H1 (cell line): ENCODE results near the gene ATG5. TPM values are rescaled to one million over a fixed set of nuclear protein-coding genes. Genes with fewer than 3 reads are reported as not detected.

Experiments
- CTCF ChIA-PET: fragments of 300-600 bp; sonication (Branson Sonifier 250); formaldehyde crosslinking; loops from one replicate; lab custom pipeline; 2021; ENCODE audit not compliant: partially characterized antibody; lab: Charles Lee
- POLR2A ChIA-PET: fragments of 300-600 bp; sonication (Branson Sonifier 250); formaldehyde crosslinking; loops from one replicate; lab custom pipeline; 2021; ENCODE audit warnings: inconsistent platforms; ENCODE audit not compliant: partially characterized antibody; lab: Charles Lee
- DNase-seq, 2 experiments: peaks; one replicate each; pipeline versions ENCODE4 v3.0.0 to v3.0.0-alpha.2; 2010 to 2022; ENCODE audit warnings: low spot score in 2 of 2, low read depth in 1 of 2, mixed read lengths in 1 of 2
- FAIRE-seq: peaks from 2 replicates; lab custom pipeline; 2011; peaks lifted over from hg19 to GRCh38; lab: Jason Lieb, UNC
- H2AFZ ChIP-seq: 2 replicates; pipeline ENCODE4 v1.8.1; 2012; ENCODE audit warnings: low read length, inconsistent platforms
- H2AK5ac ChIP-seq: 2 replicates; pipeline ENCODE4 v1.6.1; 2013; ENCODE audit warnings: low read depth, low read length
- H2BK120ac ChIP-seq: replicated peaks from 2 replicates; pipeline ENCODE3; 2013; ENCODE audit warnings: low read depth, low read length, inconsistent platforms
- H2BK12ac ChIP-seq: 2 replicates; pipeline ENCODE4 v1.6.1; 2013; ENCODE audit warnings: low read depth, low read length
- H2BK15ac ChIP-seq: 2 replicates; pipeline ENCODE4 v1.6.1; 2013; ENCODE audit warnings: low read length
- H2BK20ac ChIP-seq: 2 replicates; pipeline ENCODE4 v1.6.1; 2013; ENCODE audit warnings: low read length
- H2BK5ac ChIP-seq: 2 replicates; pipeline ENCODE4 v1.6.1; 2013; ENCODE audit warnings: low read depth, low read length
- H3K14ac ChIP-seq: 2 replicates; pipeline ENCODE4 v1.6.1; 2013; ENCODE audit warnings: inconsistent platforms; ENCODE audit not compliant: insufficient read length
- H3K18ac ChIP-seq: 2 replicates; pipeline ENCODE4 v1.6.1; 2013; ENCODE audit warnings: low read length; ENCODE audit errors: extremely low read depth
- H3K23ac ChIP-seq: 2 replicates; pipeline ENCODE4 v1.6.1; 2013; ENCODE audit warnings: inconsistent platforms; ENCODE audit not compliant: insufficient read length
- H3K23me2 ChIP-seq: 2 replicates; pipeline ENCODE4 v1.6.1; 2013; ENCODE audit warnings: low read depth, low read length
- H3K27ac ChIP-seq: 2 replicates; pipeline ENCODE4 v1.6.1; 2011; ENCODE audit warnings: low read depth, low read length, inconsistent platforms
- H3K27me3 ChIP-seq, 4 experiments: replicated peaks in 1 of 4; 1 replicate in 1 of 4; 2 replicates in 3 of 4; pipeline versions ENCODE4 v1.6.1 to v1.8.1; 2011 to 2013; ENCODE audit warnings: low read length in 3 of 4, mild to moderate bottlenecking in 3 of 4, inconsistent platforms in 2 of 4, mixed read lengths in 2 of 4, moderate library complexity in 1 of 4; ENCODE audit not compliant: control insufficient read depth in 3 of 4, insufficient read depth in 3 of 4; ENCODE audit errors: extremely low read depth in 1 of 4
- H3K36me3 ChIP-seq, 4 experiments: 2 replicates each; pipeline versions ENCODE4 v1.6.1 to v1.8.1; 2011 to 2013; ENCODE audit warnings: mild to moderate bottlenecking in 4 of 4, low read length in 3 of 4, moderate library complexity in 2 of 4, control low read depth in 1 of 4, inconsistent platforms in 1 of 4; ENCODE audit not compliant: insufficient read depth in 4 of 4, control insufficient read depth in 2 of 4
- H3K4ac ChIP-seq: replicated peaks from 2 replicates; pipeline ENCODE3; 2013; ENCODE audit warnings: low read length, low read depth, mixed read lengths, inconsistent platforms; ENCODE audit not compliant: insufficient read length
- H3K4me1 ChIP-seq, 4 experiments: replicated peaks in 1 of 4; 1 replicate in 1 of 4; 2 replicates in 3 of 4; pipeline versions ENCODE4 v1.6.1 to v1.8.1; 2011 to 2013; ENCODE audit warnings: low read length in 3 of 4, inconsistent platforms in 2 of 4, mixed read lengths in 1 of 4; ENCODE audit not compliant: insufficient read depth in 4 of 4, control insufficient read depth in 3 of 4
- H3K4me2 ChIP-seq, 2 experiments: 2 replicates each; pipeline versions ENCODE4 v1.6.1 to v1.8.1; 2011 to 2013; ENCODE audit warnings: low read depth in 2 of 2, low read length in 2 of 2, control low read depth in 1 of 2, inconsistent platforms in 1 of 2, mild to moderate bottlenecking in 1 of 2; ENCODE audit not compliant: insufficient read depth in 1 of 2
- H3K4me3 ChIP-seq, 4 experiments: fragments of 200-600, 300-600 bp in 1 of 4; sonication (generic), shearing (Covaris generic), sonication (Bioruptor Twin) in 1 of 4; 2 replicates each; pipeline versions ENCODE4 v1.5.1 to v1.8.1; 2011 to 2016; ENCODE audit warnings: low read length in 4 of 4, low read depth in 3 of 4, control low read depth in 2 of 4, inconsistent platforms in 2 of 4, mild to moderate bottlenecking in 2 of 4, mixed read lengths in 1 of 4, moderate library complexity in 1 of 4; ENCODE audit not compliant: insufficient read depth in 2 of 4; ENCODE audit errors: extremely low read depth in 1 of 4
- H3K56ac ChIP-seq: replicated peaks from 2 replicates; pipeline ENCODE3; 2013; ENCODE audit warnings: low read depth, mild to moderate bottlenecking, mixed read lengths, low read length, inconsistent platforms; ENCODE audit not compliant: insufficient read length
- H3K79me1 ChIP-seq: 2 replicates; pipeline ENCODE4 v1.6.1; 2013; ENCODE audit warnings: low read depth, low read length, control low read depth
- H3K79me2 ChIP-seq, 2 experiments: 2 replicates each; pipeline versions ENCODE4 v1.6.1 to v1.8.1; 2012 to 2013; ENCODE audit warnings: low read length in 2 of 2, mild to moderate bottlenecking in 2 of 2, inconsistent platforms in 1 of 2; ENCODE audit not compliant: insufficient read depth in 2 of 2, control insufficient read depth in 1 of 2
- H3K9ac ChIP-seq, 4 experiments: replicated peaks in 1 of 4; 1 replicate in 1 of 4; 2 replicates in 3 of 4; pipeline versions ENCODE4 v1.6.1 to v1.8.1; 2011 to 2013; ENCODE audit warnings: low read depth in 3 of 4, low read length in 3 of 4, control low read depth in 2 of 4, mild to moderate bottlenecking in 2 of 4, moderate library complexity in 2 of 4, inconsistent platforms in 1 of 4; ENCODE audit errors: extremely low read depth in 1 of 4
- H3K9me3 ChIP-seq, 2 experiments: 2 replicates each; pipeline versions ENCODE4 v1.6.1 to v1.8.1; 2012 to 2013; ENCODE audit warnings: mild to moderate bottlenecking in 2 of 2, moderate library complexity in 2 of 2, control low read depth in 1 of 2, inconsistent platforms in 1 of 2, low read depth in 1 of 2, low read length in 1 of 2, mixed read lengths in 1 of 2; ENCODE audit not compliant: insufficient read depth in 2 of 2
- H4K20me1 ChIP-seq, 2 experiments: replicated peaks in 1 of 2; 2 replicates each; pipeline versions ENCODE3 to v1.8.1; 2011 to 2013; ENCODE audit warnings: inconsistent platforms in 2 of 2, low read length in 2 of 2, mild to moderate bottlenecking in 1 of 2; ENCODE audit not compliant: insufficient read depth in 2 of 2, control insufficient read depth in 1 of 2
- H4K5ac ChIP-seq: 2 replicates; pipeline ENCODE4 v1.6.1; 2013; ENCODE audit warnings: low read length, low read depth, mixed read lengths, inconsistent platforms; ENCODE audit not compliant: insufficient read length
- H4K8ac ChIP-seq: 2 replicates; pipeline ENCODE4 v1.8.0; 2013; ENCODE audit warnings: mild to moderate bottlenecking, moderate library complexity, low read length, inconsistent platforms; ENCODE audit not compliant: insufficient read depth; ENCODE audit errors: extremely low read depth
- H4K91ac ChIP-seq: replicated peaks from 2 replicates; pipeline ENCODE3; 2013; ENCODE audit warnings: low read length, mixed read lengths, inconsistent platforms; ENCODE audit not compliant: insufficient read length
- ASH2L ChIP-seq: fragments of 200-600, 300-600 bp; sonication (generic); IDR thresholded peaks from one replicate; pipeline ENCODE4 v1.7.1; 2017; ENCODE audit warnings: low read length
- BCL11A ChIP-seq, 2 experiments: IDR thresholded peaks; one replicate each; pipeline ENCODE4 v1.6.1; 2011; ENCODE audit warnings: low read depth in 2 of 2, low read length in 2 of 2, mild to moderate bottlenecking in 2 of 2
- BRCA1 ChIP-seq: IDR thresholded peaks from 2 replicates; pipeline ENCODE4 v1.6.1; 2012; ENCODE audit warnings: low read depth, low read length, improper control_type of control experiment
- CREB1 ChIP-seq: IDR thresholded peaks from 2 replicates; pipeline ENCODE4 v1.6.1; 2012; ENCODE audit warnings: inconsistent platforms
- CTBP2 ChIP-seq: IDR thresholded peaks from 2 replicates; pipeline ENCODE4 v1.7.0; 2011; ENCODE audit warnings: borderline replicate concordance, mild to moderate bottlenecking, moderate library complexity, mixed read lengths, low read length; ENCODE audit not compliant: insufficient read depth, insufficient read length
- EP300 ChIP-seq, 2 experiments: IDR thresholded peaks; 1 replicate in 1 of 2; 2 replicates in 1 of 2; pipeline ENCODE4 v1.6.1; 2011 to 2012; ENCODE audit warnings: low read depth in 2 of 2, low read length in 2 of 2, mild to moderate bottlenecking in 2 of 2, borderline replicate concordance in 1 of 2, inconsistent platforms in 1 of 2, moderate library complexity in 1 of 2
- FOSL1 ChIP-seq: IDR thresholded peaks from 2 replicates; pipeline ENCODE4 v1.6.1; 2011; ENCODE audit warnings: mild to moderate bottlenecking, low read depth, low read length, moderate library complexity; ENCODE audit not compliant: insufficient read depth
- KDM4A ChIP-seq: IDR thresholded peaks from one replicate; pipeline ENCODE4 v1.7.1; 2012; ENCODE audit warnings: low read depth, mild to moderate bottlenecking, moderate library complexity, low read length, inconsistent platforms; ENCODE audit not compliant: severe bottlenecking
- NRF1 ChIP-seq: IDR thresholded peaks from 2 replicates; pipeline ENCODE4 v1.6.1; 2011; ENCODE audit warnings: mild to moderate bottlenecking, low read depth, low read length, improper control_type of control experiment
- PHF8 ChIP-seq: fragments of 200-600 bp; sonication (generic); conservative IDR thresholded peaks from 2 replicates; pipeline ENCODE4 v1.7.1; 2012; ENCODE audit warnings: low read depth, mild to moderate bottlenecking, inconsistent platforms, low read length, moderate library complexity
- SAP30 ChIP-seq: fragments of 300-600 bp; sonication (generic); IDR thresholded peaks from 2 replicates; pipeline ENCODE4 v1.7.1; 2012; ENCODE audit warnings: low read length, moderate library complexity, mild to moderate bottlenecking, inconsistent platforms; ENCODE audit not compliant: insufficient read depth, insufficient replicate concordance
- SIRT6 ChIP-seq: IDR thresholded peaks from one replicate; pipeline ENCODE4 v1.7.1; 2012; ENCODE audit warnings: low read length, inconsistent platforms
- SP1 ChIP-seq: IDR thresholded peaks from 2 replicates; pipeline ENCODE4 v1.6.1; 2011; ENCODE audit warnings: low read depth, low read length
- TBP ChIP-seq: IDR thresholded peaks from 2 replicates; pipeline ENCODE4 v1.6.1; 2011; ENCODE audit warnings: low read depth, low read length, improper control_type of control experiment
- YY1 ChIP-seq: IDR thresholded peaks from 2 replicates; pipeline ENCODE4 v1.6.1; 2011; ENCODE audit warnings: low read depth, mild to moderate bottlenecking, low read length
- WGBS, 2 experiments: shearing (Covaris generic) in 1 of 2; methylation state at CpG; one replicate each; pipeline versions ENCODE4 v1.1.6 to v1.1.7; 2013 to 2015; ENCODE audit warnings: low lambda C conversion rate in 2 of 2, mixed read lengths in 2 of 2, inconsistent platforms in 1 of 2, low coverage in 1 of 2, missing lambda C conversion rate in 1 of 2; ENCODE audit not compliant: insufficient replicate concordance in 2 of 2, insufficient coverage in 1 of 2, insufficient read length in 1 of 2; ENCODE audit errors: extremely low coverage in 1 of 2, missing lambda C conversion rate in 1 of 2; 5-methylcytosine and 5-hydroxymethylcytosine counted together
- polyA plus RNA-seq, 7 experiments: library from polyadenylated mRNA; depleted of rRNA in 3 of 7; stranded (reverse) in 5 of 7; unstranded in 2 of 7; fragments of >200 nt in 5 of 7; fragments of 200-250 nt in 2 of 7; gene quantifications; 1 replicate in 5 of 7; 2 replicates in 1 of 7; 4 replicates in 1 of 7; pipeline versions ENCODE4 v1.2.1 to v1.2.3, GENCODE V29; 2011 to 2013; ENCODE audit warnings: missing spikeins in 2 of 7, mixed read lengths in 2 of 7
- total RNA-seq: library from RNA; stranded (reverse); fragmentation: NEBNext Ultra II Directional; extraction: Animal tissue kit (Norgen Biotek cat#: 25700); gene quantifications from 2 replicates; pipeline ENCODE4 v1.2.1, GENCODE V29; 2021

The ATG5 gene
- total and polyA plus RNA-seq, 2 of the 8 experiments (the other 6 are each of a cell fraction or from before 2014, with no cell fraction given) = 18.2 to 39.0 TPM

DNA sequence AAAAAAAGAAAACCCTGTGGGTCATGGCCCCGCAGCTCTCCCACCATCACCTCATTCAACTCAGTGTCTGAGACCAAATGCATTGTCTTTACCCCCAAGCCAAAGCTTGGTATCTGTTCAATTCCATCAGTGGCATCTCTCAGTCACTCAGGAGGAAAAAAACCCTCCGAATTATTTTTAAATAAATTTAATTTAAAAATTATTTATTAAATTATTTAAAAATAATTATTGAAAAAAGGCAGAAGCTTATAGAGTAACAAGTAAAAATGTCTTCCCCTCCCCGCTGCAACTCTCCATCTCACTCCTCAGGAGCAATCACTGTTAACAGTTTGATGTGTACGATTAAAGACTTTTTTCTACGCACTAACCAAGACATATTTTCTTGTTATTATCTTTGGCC is 188.7 kb downstream of the ATG5 start:
- ChIA-PET POLR2A (interaction anchor here (1.2 kb wide), 1 partner anchor 30 kb away, joined by 3 read pairs; no protein-coding TSS in a partner anchor), CTCF (interaction anchor here (1.2 kb wide), 1 partner anchor 10 kb away, joined by 3 read pairs; no protein-coding TSS in a partner anchor)
- Histone ChIP-seq H3K56ac (no peak overlapping the region), H2AFZ (no peak overlapping the region), H3K4me2 (no peak overlapping the region), H2AK5ac (no peak overlapping the region), H2BK120ac (no peak overlapping the region), H3K14ac (no peak overlapping the region), H4K8ac (no peak overlapping the region), H3K79me2 (no peaks in the 10 kb centered on the region), H3K4ac (no peak overlapping the region), H3K23me2 (no peaks in the 10 kb centered on the region), H3K79me1 (no peaks in the 10 kb centered on the region), H3K27ac (no peak overlapping the region), H2BK15ac (no peak overlapping the region), H4K20me1 (no peaks in the 10 kb centered on the region), H2BK12ac (no peak overlapping the region), H3K4me1 (peaks cover 0 to 3% (median 0%) of the 10 kb centered on the region in 4 experiments; a peak in 1 of 7 replicates), H3K4me3 (no peak overlapping the region), H3K9ac (no peak overlapping the region), H2BK5ac (no peak overlapping the region), H3K9me3 (no peaks in the 10 kb centered on the region), H4K5ac (no peak overlapping the region), H3K36me3 (no peaks in the 10 kb centered on the region), H2BK20ac (no peak overlapping the region), H4K91ac (no peak overlapping the region), H3K18ac (no peak overlapping the region), H3K23ac (no peak overlapping the region), H3K27me3 (peaks cover 0 to 1% (median 0%) of the 10 kb centered on the region in 4 experiments; a peak in 1 of 7 replicates)
- DNase-seq (no peak), FAIRE-seq (no peak)
- 96% methylated on average over 5 of the region's 5 CpGs; no CpG with 5 or more reads in 1 of the 2 experiments for WGBS, 2 experiments
- TF ChIP-seq CTBP2 = no peak
- no peak for TF ChIP-seq PHF8
- no peak for TF ChIP-seq ASH2L
- no peak for TF ChIP-seq SAP30
- TF ChIP-seq NRF1 = no peak
- no peak for TF ChIP-seq YY1
- TF ChIP-seq KDM4A = no peak
- no peak for TF ChIP-seq EP300 (IDR thresholded peaks at IDR 0.05; ENCODE audit: borderline replicate concordance in 1 of 2, low read depth in 2 of 2, low read length in 2 of 2)
- TF ChIP-seq SIRT6 = no peak
- no peak for TF ChIP-seq BCL11A (IDR thresholded peaks at IDR 0.05; ENCODE audit: low read depth in 2 of 2, low read length in 2 of 2)
- TF ChIP-seq TBP = no peak
- no peak for TF ChIP-seq BRCA1
- no peak for TF ChIP-seq CREB1
- TF ChIP-seq FOSL1 = no peak
- TF ChIP-seq SP1 = no peak
